GM08714 (cell line): ENCODE results near the gene CARD11.

Experiments
- H3K4me3 ChIP-seq: fragments of 200-500 bp; sonication (Bioruptor generic); 2 replicates; pipeline ENCODE4 v1.5.1; 2014; ENCODE audit warnings: mild to moderate bottlenecking, low read length, inconsistent platforms
- ZNF274 ChIP-seq: IDR thresholded peaks from 2 replicates; pipeline ENCODE4 v1.6.1; 2012; ENCODE audit warnings: mild to moderate bottlenecking, low read depth, low read length

The CARD11 gene

DNA sequence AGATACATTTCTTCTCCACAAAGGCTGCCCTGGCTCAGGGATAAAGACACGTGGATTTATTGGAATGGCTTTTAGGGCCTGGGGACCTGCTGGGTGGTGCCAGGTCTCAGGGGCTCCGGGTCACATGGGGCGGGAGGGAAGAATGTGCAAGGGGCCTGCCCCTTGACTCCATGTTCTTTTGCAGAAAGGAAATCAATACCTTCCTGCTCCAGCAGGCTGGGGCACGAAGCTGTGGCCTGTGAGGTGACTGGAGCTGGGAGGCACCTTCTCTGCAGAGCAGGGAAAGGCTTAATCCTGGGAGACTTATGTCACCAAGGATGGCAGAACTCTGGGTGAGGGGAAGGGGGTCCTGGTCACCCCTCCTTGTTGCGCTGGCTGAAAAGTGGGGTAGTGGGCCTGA is 157.3 kb downstream of the CARD11 start:
- TF ChIP-seq ZNF274: no peak
- H3K4me3 ChIP-seq: no peak overlapping the region

GRCh38 chr7:2884161-2884560 is 159.5 kb downstream of the CARD11 start:
- no peak for TF ChIP-seq ZNF274
- H3K4me3 ChIP-seq: no peak overlapping the region

GRCh38 chr7:2883101-2883500 is 160.6 kb downstream of the CARD11 start:
- no peak for TF ChIP-seq ZNF274
- H3K4me3 ChIP-seq: no peak overlapping the region

GRCh38 chr7:2882111-2882510 is 161.6 kb downstream of the CARD11 start:
- no peak overlapping the region for H3K4me3 ChIP-seq
- no peak for TF ChIP-seq ZNF274

- TF ChIP-seq ZNF274: no peak
These were observed 162.7 kb downstream of the CARD11 start for GRCh38 chr7:2880874-2881533.

GRCh38 chr7:2880051-2880450 is 163.6 kb downstream of the CARD11 start:
- H3K4me3 ChIP-seq: no peak overlapping the region
- no peak for TF ChIP-seq ZNF274

More at GRCh38 chr7:2880874-2881533, 162.7 kb downstream of the CARD11 start:
- H3K4me3 ChIP-seq: no peak overlapping the region

DNA sequence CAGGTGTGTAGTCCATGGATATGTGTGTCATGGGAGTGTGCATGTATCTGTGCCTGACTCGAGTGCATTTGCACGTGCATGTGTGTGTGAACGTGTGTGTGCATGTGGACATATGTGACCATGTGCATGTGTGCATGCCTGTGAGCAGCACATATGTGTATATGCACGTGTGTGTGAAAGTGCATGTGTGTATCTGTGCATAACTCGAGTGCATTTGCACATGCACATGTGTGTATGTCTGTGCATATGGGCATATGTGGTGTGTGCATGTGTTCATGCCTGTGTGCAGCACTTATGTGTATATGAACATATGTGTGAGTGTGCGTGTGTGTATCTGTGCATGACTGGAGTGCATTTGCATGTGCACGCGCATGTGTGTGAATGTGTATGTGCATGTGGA is 164.3 kb downstream of the CARD11 start:
- no peak for TF ChIP-seq ZNF274
- no peak overlapping the region for H3K4me3 ChIP-seq

GRCh38 chr7:2878306-2878705 is 165.4 kb downstream of the CARD11 start:
- TF ChIP-seq ZNF274: no peak
- H3K4me3 ChIP-seq: no peak overlapping the region

DNA sequence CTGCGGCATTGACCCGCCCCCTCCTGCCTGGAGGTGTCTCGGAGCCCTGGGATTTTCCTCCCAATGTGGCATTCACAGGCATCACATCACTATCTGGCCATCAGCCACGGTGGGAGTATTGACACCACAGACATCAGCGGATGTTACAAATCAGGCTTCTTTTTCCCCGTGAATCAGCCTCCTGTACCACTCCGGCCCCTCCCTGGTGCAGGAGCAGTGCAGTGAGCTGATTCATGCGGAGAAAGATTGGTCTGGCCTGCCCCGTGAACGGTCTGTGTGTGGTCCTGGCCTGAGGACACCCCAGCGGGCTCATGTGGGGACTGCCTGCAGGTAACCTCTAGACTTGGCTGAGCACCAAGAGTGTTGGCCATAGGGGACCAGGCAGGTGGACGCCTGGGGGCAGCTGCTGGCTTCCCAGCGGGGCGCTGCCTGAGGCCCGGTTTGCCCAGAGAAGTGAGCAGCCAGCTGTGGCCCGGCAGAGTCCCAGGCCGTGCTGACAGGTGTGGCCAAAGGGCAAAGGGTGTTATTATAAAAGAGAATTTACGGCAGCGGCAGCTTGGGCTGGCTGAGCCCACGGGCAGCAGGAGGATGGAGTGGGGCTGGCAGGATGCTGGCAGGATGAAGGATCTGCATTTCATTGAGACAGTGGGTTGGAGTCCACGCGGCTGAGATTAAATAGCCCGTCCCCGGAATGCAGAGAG is 167.5 kb downstream of the CARD11 start:
- no peak for TF ChIP-seq ZNF274
- H3K4me3 ChIP-seq: no peak overlapping the region

DNA sequence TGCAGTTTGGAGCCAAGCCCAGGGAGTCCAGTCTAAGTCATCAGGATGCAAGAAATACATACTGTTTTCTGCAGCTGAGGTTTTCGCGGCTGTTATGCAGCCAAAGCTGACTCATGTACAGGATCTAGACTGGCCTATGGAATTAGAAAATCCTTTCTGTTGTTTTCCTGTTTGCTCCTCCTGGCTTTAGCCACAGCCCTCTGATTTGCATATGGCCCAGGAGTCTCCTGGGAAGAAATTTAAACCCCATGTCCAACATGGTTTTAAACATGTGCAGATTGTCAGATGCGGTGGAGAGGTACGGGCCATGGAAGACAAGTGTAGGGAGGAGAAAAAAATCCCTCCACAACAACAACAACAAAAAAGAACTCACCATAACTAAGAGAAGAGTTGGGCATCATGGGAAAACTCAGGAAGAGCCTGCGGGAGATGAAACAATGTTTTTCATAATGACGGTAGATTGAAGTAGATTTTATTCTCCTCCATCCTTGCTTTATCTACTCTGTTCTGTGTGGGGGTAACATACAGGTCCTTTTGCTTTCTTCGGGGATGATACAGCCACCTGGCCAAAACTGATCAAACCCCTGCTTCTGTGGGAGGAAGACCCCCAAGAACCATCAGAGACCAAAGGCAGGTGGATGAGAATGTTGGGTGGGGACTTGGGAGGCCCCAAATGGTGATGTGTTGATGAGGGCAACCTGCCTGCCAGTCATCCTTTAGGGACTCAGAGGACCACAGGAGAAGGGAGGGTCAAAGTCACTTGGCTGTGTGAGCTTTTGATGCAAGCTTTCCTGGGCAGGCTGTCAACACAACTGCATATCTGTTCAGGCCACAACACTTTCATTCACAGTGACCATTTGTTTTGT is 169.7 kb downstream of the CARD11 start:
- H3K4me3 ChIP-seq: no peak overlapping the region
- TF ChIP-seq ZNF274: no peak

GRCh38 chr7:2873146-2873545 is 170.5 kb downstream of the CARD11 start:
- no peak overlapping the region for H3K4me3 ChIP-seq
- TF ChIP-seq ZNF274: no peak

- no peak for TF ChIP-seq ZNF274
- no peak overlapping the region for H3K4me3 ChIP-seq
These were observed 171.3 kb downstream of the CARD11 start for GRCh38 chr7:2872296-2872874.

DNA sequence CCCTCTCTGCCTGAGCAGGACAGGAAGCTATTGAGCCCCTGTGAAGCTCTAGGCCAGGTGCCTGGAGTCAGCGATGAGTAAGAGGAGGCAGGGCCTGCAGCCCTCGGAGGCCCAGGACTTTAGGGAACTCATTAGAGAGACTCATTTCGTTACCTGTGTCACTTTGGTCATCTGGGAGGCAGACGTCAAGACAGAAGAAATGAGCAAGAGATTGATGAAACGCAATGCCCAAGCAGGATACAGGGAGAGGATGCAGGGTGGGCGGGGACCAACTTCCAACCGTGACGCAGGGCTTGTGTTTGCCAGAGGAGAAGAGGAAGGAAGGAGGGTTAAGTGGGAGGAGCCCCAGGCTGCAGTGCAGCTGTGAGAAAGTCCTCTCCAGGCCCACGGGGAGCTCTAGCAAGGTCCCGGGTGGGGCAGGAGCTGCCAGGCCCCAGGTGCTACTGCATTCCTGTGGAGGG is 173.2 kb downstream of the CARD11 start:
- no peak for TF ChIP-seq ZNF274
- H3K4me3 ChIP-seq: no peak overlapping the region

- no peak for TF ChIP-seq ZNF274
These were observed 173.7 kb downstream of the CARD11 start for GRCh38 chr7:2869981-2870380.

More at GRCh38 chr7:2869981-2870380, 173.7 kb downstream of the CARD11 start:
- no peak overlapping the region for H3K4me3 ChIP-seq
